OCI-LY1 (cell line): ENCODE results near the gene TDRD10.

Source experiments
- H2AFZ ChIP-seq: fragments of 200-600 bp; sonication (generic), shearing (Covaris generic); 2 replicates; pipeline ENCODE4 v1.6.0; 2014; ENCODE audit warnings: antibody characterized with exemption, mild to moderate bottlenecking, low read length
- H3F3A ChIP-seq: fragments of 200-600 bp; sonication (generic), shearing (Covaris generic); 2 replicates; pipeline ENCODE4 v1.6.0; 2014; ENCODE audit warnings: mild to moderate bottlenecking, antibody characterized with exemption, low read length, moderate library complexity; ENCODE audit not compliant: insufficient read depth
- H3K27ac ChIP-seq: fragments of 200-600 bp; sonication (generic); 2 replicates; pipeline ENCODE4 v1.5.1; 2014; ENCODE audit warnings: low read length, mixed run types, mild to moderate bottlenecking, low read depth; ENCODE audit not compliant: poor library complexity, severe bottlenecking
- H3K27me3 ChIP-seq: fragments of 200-600 bp; sonication (generic); 2 replicates; pipeline ENCODE4 v1.6.0; 2014; ENCODE audit warnings: antibody characterized with exemption, mild to moderate bottlenecking, low read length, moderate library complexity; ENCODE audit not compliant: insufficient read depth
- H3K36me3 ChIP-seq: fragments of 200-600 bp; sonication (generic); 2 replicates; pipeline ENCODE4 v1.6.1; 2014; ENCODE audit warnings: mild to moderate bottlenecking, antibody characterized with exemption, low read length, moderate library complexity, mixed read lengths; ENCODE audit not compliant: insufficient read depth
- H3K4me1 ChIP-seq: fragments of 200-600 bp; sonication (generic); 2 replicates; pipeline ENCODE4 v1.5.1; 2014; ENCODE audit warnings: mild to moderate bottlenecking, low read length, moderate library complexity; ENCODE audit not compliant: insufficient read depth, severe bottlenecking
- H3K4me2 ChIP-seq: fragments of 200-600 bp; sonication (generic), shearing (Covaris generic); 2 replicates; pipeline ENCODE4 v1.6.1; 2014; ENCODE audit warnings: low read length
- H3K4me3 ChIP-seq: fragments of 200-600 bp; sonication (generic); 2 replicates; pipeline ENCODE4 v1.5.1; 2014; ENCODE audit warnings: low read length, low read depth, mild to moderate bottlenecking, mixed read lengths; ENCODE audit not compliant: poor library complexity, severe bottlenecking
- H3K79me2 ChIP-seq: fragments of 200-600 bp; shearing (Covaris generic); 2 replicates; pipeline ENCODE4 v1.6.1; 2016; ENCODE audit warnings: mixed run types, low read length, mixed read lengths; ENCODE audit not compliant: insufficient read depth
- H3K9ac ChIP-seq: fragments of 200-600 bp; sonication (generic), shearing (Covaris generic); 2 replicates; pipeline ENCODE4 v1.6.1; 2014; ENCODE audit warnings: mild to moderate bottlenecking, low read length, mixed read lengths
- H3K9me2 ChIP-seq: fragments of 200-600 bp; sonication (generic), shearing (Covaris generic); 2 replicates; pipeline ENCODE4 v1.6.1; 2014; ENCODE audit warnings: low read depth, mild to moderate bottlenecking, low read length, mixed read lengths
- H3K9me3 ChIP-seq: fragments of 200-600 bp; shearing (Covaris generic); 2 replicates; pipeline ENCODE4 v1.6.1; 2014; ENCODE audit warnings: low read length, mixed read lengths
- H4K20me1 ChIP-seq: fragments of 200-600 bp; sonication (generic), shearing (Covaris generic); 2 replicates; pipeline ENCODE4 v1.6.0; 2016; ENCODE audit warnings: mild to moderate bottlenecking, low read length; ENCODE audit not compliant: insufficient read depth
- CTCF ChIP-seq: fragments of 200-600 bp; sonication (generic), shearing (Covaris generic); IDR thresholded peaks from 2 replicates; pipeline ENCODE4 v1.5.1; 2017; ENCODE audit warnings: mild to moderate bottlenecking, antibody characterized with exemption, low read length, moderate library complexity, mixed read lengths
- EZH2 ChIP-seq: fragments of 200-600 bp; sonication (generic), shearing (Covaris generic); IDR thresholded peaks from 2 replicates; pipeline ENCODE4 v1.8.0; 2017; ENCODE audit warnings: borderline replicate concordance, mixed run types, mild to moderate bottlenecking, antibody characterized with exemption, low read length, moderate library complexity, mixed read lengths

The TDRD10 gene

GRCh38 chr1:154519591-154519991 is 17.6 kb downstream of the TDRD10 start:
- Histone ChIP-seq H2AFZ (no peak overlapping the region), H3K4me1 (no peaks in the 10 kb centered on the region), H3K9me2 (no peaks in the 10 kb centered on the region), H3K36me3 (no peaks in the 10 kb centered on the region), H3K4me2 (no peak overlapping the region), H3K4me3 (no peak overlapping the region), H4K20me1 (no peaks in the 10 kb centered on the region), H3F3A (no peaks in the 10 kb centered on the region), H3K27ac (no peak overlapping the region), H3K79me2 (no peaks in the 10 kb centered on the region), H3K9me3 (no peaks in the 10 kb centered on the region), H3K9ac (no peak overlapping the region), H3K27me3 (no peaks in the 10 kb centered on the region)
- TF ChIP-seq EZH2 (no peak), CTCF (no peak)

- TF ChIP-seq CTCF (no peak), EZH2 (no peak)
- Histone ChIP-seq H3K4me3 (no peak overlapping the region), H2AFZ (no peak overlapping the region), H3F3A (no peaks in the 10 kb centered on the region), H3K27me3 (no peaks in the 10 kb centered on the region), H3K4me2 (no peak overlapping the region), H3K9me2 (no peaks in the 10 kb centered on the region), H3K9me3 (no peaks in the 10 kb centered on the region), H3K36me3 (no peaks in the 10 kb centered on the region), H3K4me1 (no peaks in the 10 kb centered on the region), H3K9ac (no peak overlapping the region), H3K79me2 (no peaks in the 10 kb centered on the region), H4K20me1 (no peaks in the 10 kb centered on the region), H3K27ac (no peak overlapping the region)
Observed at GRCh38 chr1:154520333-154520732, 18.3 kb downstream of the TDRD10 start.

- H3F3A ChIP-seq: no peaks in the 10 kb centered on the region
- H3K27me3 ChIP-seq: no peaks in the 10 kb centered on the region
- H3K9ac ChIP-seq: no peak overlapping the region
- no peaks in the 10 kb centered on the region for H4K20me1 ChIP-seq
- no peaks in the 10 kb centered on the region for H3K9me3 ChIP-seq
- H3K27ac ChIP-seq: no peak overlapping the region
- H3K79me2 ChIP-seq: no peaks in the 10 kb centered on the region
- no peak overlapping the region for H3K4me3 ChIP-seq
- no peaks in the 10 kb centered on the region for H3K9me2 ChIP-seq
- H3K4me1 ChIP-seq: no peaks in the 10 kb centered on the region
- no peak for TF ChIP-seq EZH2
- TF ChIP-seq CTCF: no peak
- no peak overlapping the region for H2AFZ ChIP-seq
- no peaks in the 10 kb centered on the region for H3K36me3 ChIP-seq
- H3K4me2 ChIP-seq: no peak overlapping the region
Observed at GRCh38 chr1:154521695-154522094, 19.7 kb downstream of the TDRD10 start.
